HFF-Myc (cell line): ENCODE measurements around the gene TIMM10.

ENCODE experiments used
- DNase-seq: peaks from one replicate; pipeline ENCODE4 v3.0.0-alpha.2; 2011; ENCODE audit warnings: low read depth; ENCODE audit errors: extremely low read depth
- H3K4me3 ChIP-seq: replicated peaks from 2 replicates; pipeline ENCODE4 v1.5.1; 2011; ENCODE audit warnings: low read depth, mild to moderate bottlenecking, control low read depth, low read length
- CTCF ChIP-seq: IDR thresholded peaks from 2 replicates; pipeline ENCODE4 v1.5.1; 2012; ENCODE audit warnings: mild to moderate bottlenecking, low read depth, low read length, control low read depth; ENCODE audit errors: missing control alignments

The TIMM10 gene

GRCh38 chr11:57530596-57531507, at the start of gene TIMM10:
TSS of gene TIMM10 (minus strand) at chr11:57530754. CDS start at chr11:57530189, 565 bp downstream.
- DNase-seq: peak; percentile 88
- H3K4me3 ChIP-seq: peak within 1 kb of the TSS; percentile 99
- no peak for TF ChIP-seq CTCF

GRCh38 chr11:57574061-57574460, 43.5 kb upstream of the TIMM10 start:
- no peak overlapping the region for H3K4me3 ChIP-seq
- TF ChIP-seq CTCF: no peak
- no peak for DNase-seq

GRCh38 chr11:57571606-57572005, 41.1 kb upstream of the TIMM10 start:
- no peak overlapping the region for H3K4me3 ChIP-seq
- no peak for TF ChIP-seq CTCF
- no peak for DNase-seq

- H3K4me3 ChIP-seq: peak overlapping the region; percentile 69
- peak; percentile 94 for TF ChIP-seq CTCF
- DNase-seq: peak; percentile 63
Measured at GRCh38 chr11:57568330-57568766, 37.8 kb upstream of the TIMM10 start.

GRCh38 chr11:57567515-57568329, 37.2 kb upstream of the TIMM10 start, which contains the start of gene UBE2L6:
TSS of gene UBE2L6 (minus strand) at chr11:57567672. CDS start at chr11:57567611, 61 bp downstream.
- no peak for DNase-seq
- H3K4me3 ChIP-seq: peak within 1 kb of the TSS; percentile 69
- TF ChIP-seq CTCF: no peak

GRCh38 chr11:57566905-57567514, 36.5 kb upstream of the TIMM10 start:
- H3K4me3 ChIP-seq: peak overlapping the region; percentile 69
- no peak for DNase-seq
- no peak for TF ChIP-seq CTCF
